HepG2 (cell line): ENCODE data around the gene HYOU1. TPM values are rescaled to one million over a fixed set of nuclear protein-coding genes. Genes with fewer than 3 reads are reported as not detected.

Experiments used
- AHDC1 ChIP-seq: sonication (generic); formaldehyde crosslinking; IDR thresholded peaks from 2 replicates; pipeline ENCODE4 v1.5.1; 2020; ENCODE audit warnings: mild to moderate bottlenecking, missing genetic modification reagents, borderline replicate concordance
- GABPA ChIP-seq, 2 experiments: IDR thresholded peaks; 2 replicates each; pipeline ENCODE4 v1.6.1; 2011 to 2016; ENCODE audit warnings: low read depth in 2 of 2, low read length in 1 of 2, missing biosample characterization in 1 of 2, missing genetic modification characterization in 1 of 2
- GTF3A ChIP-seq: sonication (generic); formaldehyde crosslinking; conservative IDR thresholded peaks from 2 replicates; pipeline ENCODE4 v1.4.0; 2020; ENCODE audit warnings: mild to moderate bottlenecking, missing genetic modification reagents
- KLF9 ChIP-seq: IDR thresholded peaks from 2 replicates; pipeline ENCODE4 v1.6.1; 2016; ENCODE audit warnings: low read depth
- MLLT10 ChIP-seq: sonication (generic); formaldehyde crosslinking; IDR thresholded peaks from 2 replicates; pipeline ENCODE4 v1.4.0; 2020; ENCODE audit warnings: missing genetic modification reagents
- NR2F2 ChIP-seq: IDR thresholded peaks from 2 replicates; pipeline ENCODE4 v1.6.1; 2012; ENCODE audit warnings: low read depth, inconsistent platforms, borderline replicate concordance
- POGK ChIP-seq: sonication (generic); formaldehyde crosslinking; conservative IDR thresholded peaks from 2 replicates; pipeline ENCODE4 v1.8.0; 2022; ENCODE audit warnings: mild to moderate bottlenecking, moderate library complexity, missing genetic modification reagents
- RAD51 ChIP-seq: fragments of 450-650 bp; IDR thresholded peaks from 2 replicates; pipeline ENCODE4 v1.6.1; 2016; ENCODE audit warnings: borderline replicate concordance
- SIN3A ChIP-seq: IDR thresholded peaks from 2 replicates; pipeline ENCODE4 v1.6.1; 2011; ENCODE audit warnings: low read depth, mild to moderate bottlenecking, control low read depth, low read length, borderline replicate concordance
- TCF7L2 ChIP-seq: IDR thresholded peaks from 2 replicates; pipeline ENCODE4 v1.6.1; 2011; ENCODE audit warnings: mild to moderate bottlenecking, low read depth, low read length, moderate library complexity
- ZBTB1 ChIP-seq: sonication (generic); formaldehyde crosslinking; IDR thresholded peaks from 2 replicates; pipeline ENCODE4 v1.4.0; 2020; ENCODE audit warnings: missing genetic modification reagents, borderline replicate concordance
- ZMAT5 ChIP-seq: sonication (generic); formaldehyde crosslinking; IDR thresholded peaks from 2 replicates; pipeline ENCODE4 v1.5.0; 2020; ENCODE audit warnings: mild to moderate bottlenecking, low read depth, missing genetic modification reagents, borderline replicate concordance
- ZNF225 ChIP-seq: sonication (generic); formaldehyde crosslinking; IDR thresholded peaks from 2 replicates; pipeline ENCODE4 v1.4.0; 2020; ENCODE audit warnings: mild to moderate bottlenecking, missing genetic modification reagents
- ZNF513 ChIP-seq: sonication (generic); formaldehyde crosslinking; conservative IDR thresholded peaks from 2 replicates; pipeline ENCODE4 v1.5.0; 2020; ENCODE audit warnings: missing genetic modification reagents
- ZNF660 ChIP-seq: sonication (generic); formaldehyde crosslinking; IDR thresholded peaks from 2 replicates; pipeline ENCODE4 v1.5.1; 2020; ENCODE audit warnings: mild to moderate bottlenecking, low read depth, missing genetic modification reagents, borderline replicate concordance
- ZNF710 ChIP-seq: sonication (generic); formaldehyde crosslinking; IDR thresholded peaks from 2 replicates; pipeline ENCODE4 v1.5.0; 2020; ENCODE audit warnings: mild to moderate bottlenecking, missing genetic modification reagents, borderline replicate concordance
- polyA plus RNA-seq, 8 experiments: library from polyadenylated mRNA; depleted of rRNA in 3 of 8; stranded (reverse) in 7 of 8; unstranded in 1 of 8; fragments of >200 nt; fragmentation: Illumina TruSeq in 4 of 8; extraction: Trizol in 4 of 8; gene quantifications; 2 replicates each; pipeline versions ENCODE4 v1.2.1 to v1.2.3, GENCODE V29; 2011 to 2016; ENCODE audit warnings: low read depth in 4 of 8, missing spikeins in 1 of 8, mixed read lengths in 1 of 8; ENCODE audit not compliant: insufficient read depth in 1 of 8
- total RNA-seq, 5 experiments: library from RNA; depleted of rRNA; stranded (reverse); fragments of >200 nt; fragmentation: Illumina TruSeq; extraction: Trizol; gene quantifications; 2 replicates each; pipeline ENCODE4 v1.2.3, GENCODE V29; 2016; ENCODE audit warnings: low read depth in 1 of 5

HYOU1 gene
- total and polyA plus RNA-seq, 2 of the 13 experiments (the other 11 are each of a cell fraction or from before 2014, with no cell fraction given): 127 to 155 TPM

GRCh38 chr11:119018074-119018938 is 38.7 kb downstream of the HYOU1 start, which contains the start of the genes RPS25 and TRAPPC4 (continued):
- 0 out of 2 replicates have a peak, but pooled peaks have one; percentile 29 for TF ChIP-seq AHDC1 (CRISPR knock-in tag)
- no peak for TF ChIP-seq ZNF513 (CRISPR knock-in tag)
- no peak for TF ChIP-seq KLF9 (CRISPR knock-in tag)
- no peak for TF ChIP-seq ZMAT5
- peak; percentile 25; the same call in 1 of the 2 replicates for TF ChIP-seq ZNF710 (CRISPR knock-in tag)
- TF ChIP-seq TCF7L2: no peak
- TF ChIP-seq NR2F2: peak; percentile 48; the same call in 1 of the 2 replicates
- no peak for TF ChIP-seq RAD51
- no peak for TF ChIP-seq ZNF660 (CRISPR knock-in tag)
- TF ChIP-seq POGK: peak; percentile 79
- TF ChIP-seq GABPA (IDR thresholded peaks at IDR 0.05; ENCODE audit: low read depth, low read length): peak; percentile 88
- TF ChIP-seq GABPA (CRISPR knock-in tag; IDR thresholded peaks at IDR 0.05; ENCODE audit: low read depth): peak; percentile 99
- peak; percentile 69; the same call in 1 of the 2 replicates for TF ChIP-seq SIN3A
- TF ChIP-seq ZBTB1 (CRISPR knock-in tag): no peak
- TF ChIP-seq GTF3A (CRISPR knock-in tag): no peak
- no peak for TF ChIP-seq MLLT10
- TF ChIP-seq ZNF225 (CRISPR knock-in tag): no peak; the same call in 1 of the 2 replicates
